HG03064 (cell line): ENCODE data around the gene KRIT1.
"Not testable (repeated sequence)": the region's sequence is repeated elsewhere in the genome, so short reads cannot be mapped to it uniquely, and the experiment has no call there.

Experiments used
- ATAC-seq: cut with Tn5 transposase; IDR thresholded peaks from one replicate; pipeline ENCODE4 v1.9.1; 2021; ENCODE audit warnings: low read depth; ENCODE audit not compliant: unreplicated experiment

KRIT1 gene

DNA sequence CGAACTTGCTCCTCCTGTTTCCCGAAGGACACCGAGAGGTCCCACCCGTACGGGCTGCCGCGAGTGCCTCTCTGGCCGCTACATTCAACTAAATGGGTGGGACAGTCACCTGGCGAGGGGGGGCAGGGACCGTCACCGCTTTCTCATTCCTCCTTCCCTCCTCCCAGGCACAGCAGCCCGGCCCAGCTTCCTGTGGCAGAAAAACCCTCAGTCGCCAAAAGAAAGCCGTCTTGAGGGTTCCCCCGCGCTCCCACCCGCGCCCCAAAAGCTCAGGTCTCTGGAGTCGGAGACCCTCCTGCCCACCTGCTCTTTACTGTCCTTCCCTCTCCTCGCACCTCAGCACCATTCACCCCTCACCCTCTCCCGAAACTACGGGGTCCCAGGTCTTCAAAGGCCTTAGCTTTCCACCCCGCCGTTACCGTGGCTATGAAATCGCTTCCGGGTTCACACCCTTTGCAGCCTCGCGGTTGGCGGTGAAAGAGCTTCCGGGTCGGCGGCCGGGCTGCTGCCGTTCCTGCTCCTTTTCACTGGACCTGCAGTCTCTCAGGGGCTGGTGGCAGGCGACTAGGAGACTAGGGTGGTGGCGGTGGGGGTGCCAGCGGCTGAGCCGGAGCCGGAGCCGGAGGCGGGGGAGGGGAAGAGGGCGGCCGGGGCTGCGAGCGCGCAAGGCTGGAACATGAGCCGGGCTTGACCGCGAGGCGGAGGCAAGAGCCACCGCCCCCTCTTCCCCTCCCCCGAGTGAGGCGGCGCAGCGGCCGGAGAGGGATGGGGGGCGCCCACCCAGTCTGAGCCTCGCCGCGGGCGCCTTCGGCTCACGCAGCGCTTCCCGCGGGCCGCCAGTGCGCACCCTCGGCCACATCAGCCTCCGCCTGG lies at the start of gene KRIT1, which contains the start of gene ANKIB1:
KRIT1 (minus strand) TSS at position 428 of the 873 bp plus-strand sequence. CDS start 3,779 bp downstream, outside the sequence.
ANKIB1 (plus strand) TSS at position 488 of the 873 bp plus-strand sequence. CDS start 49,005 bp downstream, outside the sequence.
- peak; percentile 78 for ATAC-seq

DNA sequence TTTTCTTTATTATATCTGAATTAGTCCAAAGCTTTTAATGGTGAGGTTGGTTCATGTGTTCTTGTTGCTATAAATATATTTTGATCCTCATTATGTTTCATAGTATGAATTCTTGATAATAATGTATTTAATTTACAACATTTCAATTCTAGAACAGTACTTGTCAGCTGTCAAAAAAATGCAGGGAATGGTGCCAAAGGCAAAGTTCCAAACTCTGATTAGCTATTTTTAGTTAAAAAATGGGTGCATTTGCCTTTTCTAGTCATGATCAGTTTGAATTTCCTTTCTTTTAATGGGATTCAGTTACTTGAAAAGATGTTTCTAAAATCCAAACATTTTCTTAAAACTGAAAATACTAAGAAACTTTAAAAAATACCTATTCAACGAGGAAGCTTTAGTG lies 49.7 kb upstream of the KRIT1 start:
- ATAC-seq, result no peak

DNA sequence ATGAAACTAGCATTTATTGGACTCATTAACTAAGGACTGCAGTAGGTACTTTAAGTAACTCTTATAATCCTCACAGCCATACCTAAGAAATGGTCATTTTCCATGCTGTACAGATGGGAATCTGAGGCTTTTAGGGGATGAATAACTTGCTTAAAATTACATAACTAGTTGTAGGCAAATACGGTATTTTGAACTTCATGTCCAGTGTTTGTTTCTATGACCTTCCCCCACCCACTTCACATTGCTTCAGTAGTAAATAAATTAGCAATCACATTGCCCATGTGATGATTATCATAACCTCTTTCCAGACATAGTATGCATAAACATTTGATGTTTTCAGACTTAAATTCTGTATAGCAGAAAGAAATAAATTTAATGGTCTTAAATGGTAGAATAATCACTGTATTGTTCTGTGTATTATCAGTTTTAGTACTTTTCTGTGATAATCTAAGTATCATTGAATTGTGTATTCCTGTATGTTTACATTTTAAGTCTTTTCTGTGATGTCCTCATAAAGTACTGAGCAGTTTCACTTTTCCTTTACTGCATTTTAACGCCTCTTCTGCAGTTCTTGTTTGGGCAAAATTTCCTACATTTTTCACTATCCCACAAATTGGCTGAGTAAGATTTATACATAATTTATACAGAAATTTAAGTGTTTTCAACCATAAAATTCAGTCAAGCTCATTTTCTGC lies 48.3 kb upstream of the KRIT1 start:
- ATAC-seq, result no peak

DNA sequence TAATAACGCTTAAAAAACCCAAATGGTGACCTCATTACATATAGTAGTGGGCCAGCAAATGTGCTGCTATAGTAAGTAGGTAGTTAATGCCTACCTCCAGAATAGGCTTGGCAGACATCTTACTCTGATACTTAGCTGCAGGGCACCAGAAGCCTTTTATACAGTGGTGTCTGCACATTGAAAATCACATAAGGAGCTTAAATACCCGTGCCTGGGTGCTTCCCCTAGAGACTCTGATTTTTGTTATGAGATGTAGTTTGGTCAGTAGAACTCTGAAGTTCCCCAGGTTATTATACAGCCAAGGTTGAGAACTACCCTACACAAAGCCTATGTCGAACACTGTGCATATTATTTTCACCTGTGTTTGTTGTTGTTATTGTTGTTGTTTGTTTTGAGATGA lies 47.3 kb upstream of the KRIT1 start:
- no peak for ATAC-seq

DNA sequence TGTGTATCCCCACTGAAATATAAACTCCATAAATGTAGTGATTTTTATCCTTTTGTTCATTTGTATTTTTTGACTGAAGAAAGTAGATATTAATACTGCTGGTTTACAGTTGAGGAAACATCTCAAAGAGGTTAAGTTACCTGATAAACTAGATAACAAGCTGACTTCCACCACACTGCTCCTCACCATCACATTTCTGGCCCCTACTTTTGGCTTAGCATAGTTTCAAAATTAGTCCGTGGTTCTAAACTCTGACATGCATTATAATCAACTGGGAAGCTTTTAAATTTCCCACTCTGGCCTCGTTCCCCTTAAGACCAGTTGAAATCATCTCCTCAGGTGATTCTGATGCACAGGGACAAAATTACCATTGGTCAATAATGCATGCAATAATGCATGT lies 43.6 kb upstream of the KRIT1 start:
- no peak for ATAC-seq

DNA sequence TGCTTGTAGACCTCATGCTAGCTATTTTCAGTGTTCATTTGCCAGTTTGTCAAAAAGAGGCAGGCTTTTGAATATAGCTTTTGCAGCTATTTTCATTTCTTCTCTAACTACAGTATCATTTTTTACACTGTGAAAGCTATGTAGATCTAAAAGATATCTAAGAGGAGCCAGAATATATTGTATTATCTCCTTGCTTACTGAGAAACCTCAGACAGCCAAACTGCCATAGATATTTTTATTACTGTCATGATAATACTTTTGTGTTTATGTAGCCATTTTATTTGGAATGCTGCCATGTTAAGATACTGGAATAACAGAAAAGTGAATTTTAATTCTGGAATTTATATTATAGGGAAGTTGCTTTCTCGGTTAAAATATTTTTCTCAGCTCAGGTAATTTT lies 37.2 kb upstream of the KRIT1 start:
- no peak for ATAC-seq

DNA sequence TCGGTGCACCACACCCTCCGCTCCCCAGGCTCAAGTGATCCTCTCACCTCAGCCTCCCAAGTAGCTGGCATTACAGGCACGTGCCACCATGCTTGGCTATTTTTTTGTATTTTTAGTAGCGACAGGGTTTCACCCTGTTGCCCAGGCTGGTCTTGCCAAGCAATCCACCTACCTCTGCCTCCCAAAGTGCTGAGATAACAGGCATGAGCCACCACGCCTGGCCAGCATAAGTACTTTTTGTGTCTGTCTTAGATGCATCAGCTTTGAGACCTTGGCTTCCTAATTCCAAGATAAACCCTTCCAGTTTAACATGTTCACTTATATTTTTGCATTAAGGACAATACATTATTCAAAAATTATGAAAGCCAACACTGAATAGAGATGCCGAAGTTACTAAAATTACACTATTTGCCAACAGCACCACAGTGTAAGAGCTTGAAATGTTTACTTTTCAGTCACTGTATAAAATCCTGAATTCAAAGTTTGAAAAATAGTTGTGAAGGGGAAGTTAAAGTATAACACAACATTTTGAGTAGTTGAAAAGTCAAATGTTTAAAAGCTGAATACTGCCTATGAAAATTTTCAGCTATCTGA lies 36.6 kb upstream of the KRIT1 start:
- ATAC-seq, result no peak

DNA sequence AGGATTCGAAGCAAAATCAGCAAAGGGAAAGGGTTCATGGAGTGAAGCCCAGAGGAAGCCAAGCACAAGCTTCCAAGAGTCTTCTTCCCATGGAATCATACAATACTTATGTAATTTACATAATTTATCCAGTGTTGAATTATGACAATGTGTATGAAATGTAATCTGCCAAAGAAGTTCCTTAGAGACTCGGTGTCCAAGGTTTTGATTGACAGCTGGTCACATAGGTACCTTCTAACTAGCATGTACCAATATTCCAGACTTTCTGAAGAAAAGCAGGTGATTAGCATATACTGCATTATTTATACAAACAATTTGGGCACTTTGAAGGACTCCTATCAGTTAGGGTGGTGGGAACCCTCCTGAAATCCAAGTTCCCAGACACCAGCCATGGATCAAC lies 35.3 kb upstream of the KRIT1 start:
- ATAC-seq, result no peak

DNA sequence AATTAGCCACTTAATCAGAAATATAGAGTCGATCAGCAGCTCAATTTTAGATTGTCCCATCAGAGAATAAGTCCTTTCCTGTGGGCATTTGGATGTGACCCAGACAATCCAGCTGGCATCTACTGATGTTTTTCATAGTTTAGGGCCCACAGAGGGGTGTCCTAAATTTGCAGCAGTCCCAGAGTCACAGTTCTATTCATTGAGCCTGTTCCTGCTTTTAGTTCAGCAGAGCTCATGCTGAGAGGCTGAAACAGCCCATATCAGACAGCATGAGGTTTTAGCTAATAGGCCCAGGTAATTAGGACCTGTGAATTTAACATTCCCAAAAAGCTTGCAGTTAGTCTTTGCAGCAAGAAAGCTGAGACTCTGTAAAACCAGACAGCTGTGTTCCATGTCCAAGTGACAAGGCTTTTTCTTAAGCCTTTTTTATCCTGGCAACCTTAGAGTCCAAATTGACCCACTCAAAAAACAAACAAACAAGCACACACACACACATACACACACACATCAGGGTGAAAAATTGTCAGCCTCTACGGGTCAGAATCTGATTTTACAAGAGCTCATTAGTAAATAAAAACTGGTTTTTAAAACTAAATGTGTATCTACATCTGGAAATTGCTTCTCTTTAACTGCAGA lies 33.8 kb upstream of the KRIT1 start:
- no peak for ATAC-seq

DNA sequence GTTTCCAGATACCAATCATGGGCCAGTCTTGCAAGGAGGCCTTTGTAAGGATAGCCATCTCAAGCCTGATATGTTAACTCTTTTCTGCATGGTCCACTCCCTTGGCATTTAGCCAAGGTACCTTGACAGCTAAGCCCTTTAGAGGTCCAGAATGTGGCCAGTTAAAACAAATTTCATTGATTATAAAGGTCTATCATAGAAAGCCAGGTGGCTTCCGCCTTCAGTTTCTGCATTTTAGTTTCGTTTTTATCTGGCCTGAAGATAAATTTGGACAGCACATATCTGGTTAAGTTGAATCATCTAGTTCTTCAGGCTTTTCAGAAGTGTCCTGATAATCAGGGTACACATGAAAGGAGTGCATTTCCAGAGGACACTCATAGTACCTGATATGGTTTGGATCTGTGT lies 30.7 kb upstream of the KRIT1 start:
- peak; percentile 89 for ATAC-seq

DNA sequence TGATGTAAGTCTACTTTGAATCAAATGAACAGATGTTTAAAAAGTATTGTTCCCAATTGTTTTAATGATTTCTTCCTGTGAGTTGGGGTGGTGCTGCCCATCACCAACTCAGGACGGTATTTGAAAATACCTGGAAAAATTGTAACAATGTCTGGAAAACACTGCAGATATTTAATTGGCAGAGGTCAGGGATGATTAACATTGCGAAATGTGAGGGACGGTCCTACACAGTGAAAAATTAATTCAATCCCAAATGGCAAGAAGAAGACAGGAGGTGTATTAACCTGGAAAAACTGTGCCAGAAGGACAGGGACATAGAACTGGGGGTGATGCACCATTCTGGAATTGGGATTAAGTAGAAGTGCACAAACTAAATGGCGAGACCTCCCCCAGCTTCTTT lies 29.6 kb upstream of the KRIT1 start:
- ATAC-seq, result no peak

DNA sequence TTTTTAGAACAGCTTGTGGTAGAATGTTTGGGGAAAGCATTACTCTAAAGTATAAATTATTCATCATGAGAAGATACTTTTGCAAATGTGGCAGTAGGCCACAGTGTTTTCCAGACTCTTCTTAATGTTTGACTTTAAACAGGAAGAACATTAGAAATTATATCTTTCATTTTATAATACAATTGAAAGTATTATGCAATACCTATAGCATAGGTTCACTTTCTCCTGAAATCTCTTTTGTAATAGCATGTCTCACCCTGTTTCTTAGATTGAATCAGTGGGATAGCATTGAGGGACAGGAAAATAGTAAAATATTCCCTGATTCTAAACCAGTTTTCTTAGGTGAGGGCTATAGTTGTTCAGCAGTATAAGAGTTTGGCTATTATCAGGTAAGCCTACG lies 23.2 kb upstream of the KRIT1 start:
- ATAC-seq, result no peak

DNA sequence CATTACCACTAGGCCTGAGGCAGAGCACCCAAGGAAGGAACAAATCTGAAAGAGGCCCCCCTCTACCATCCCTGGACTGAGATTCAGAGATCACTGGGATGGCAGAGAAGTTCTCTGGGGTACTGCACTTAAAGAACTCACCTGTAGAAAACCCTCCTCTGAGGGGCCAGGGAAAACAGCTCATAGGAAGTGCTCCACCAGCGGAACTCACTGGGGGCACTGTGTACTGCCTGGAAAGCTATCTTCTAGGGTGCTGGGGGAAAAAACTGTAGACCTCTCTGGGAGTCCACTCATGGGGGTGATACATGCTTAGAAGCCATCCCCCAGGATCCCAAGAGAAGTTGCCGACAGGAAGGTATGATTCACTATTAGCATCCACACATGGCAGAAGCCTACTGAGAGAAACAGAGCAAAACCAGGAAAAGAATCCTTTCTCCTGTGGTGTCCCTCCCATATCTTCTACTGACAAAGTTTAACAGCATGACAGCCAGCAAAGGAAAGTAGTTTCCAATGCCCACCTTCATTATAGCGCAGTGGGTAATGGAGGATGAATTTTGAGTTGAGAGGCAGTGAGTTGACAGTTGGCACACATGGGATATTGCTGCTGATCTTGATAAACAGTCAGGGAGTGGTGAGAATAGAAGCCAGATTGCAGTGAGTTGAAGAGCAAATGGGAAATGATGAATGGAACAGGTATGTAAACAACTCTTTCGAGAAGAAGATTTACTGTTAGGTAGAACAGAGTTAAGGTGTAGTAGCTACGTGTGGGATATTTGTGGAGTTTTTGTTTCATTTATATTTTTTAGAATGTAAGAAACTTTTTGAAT lies 20.9 kb upstream of the KRIT1 start:
- no peak for ATAC-seq

DNA sequence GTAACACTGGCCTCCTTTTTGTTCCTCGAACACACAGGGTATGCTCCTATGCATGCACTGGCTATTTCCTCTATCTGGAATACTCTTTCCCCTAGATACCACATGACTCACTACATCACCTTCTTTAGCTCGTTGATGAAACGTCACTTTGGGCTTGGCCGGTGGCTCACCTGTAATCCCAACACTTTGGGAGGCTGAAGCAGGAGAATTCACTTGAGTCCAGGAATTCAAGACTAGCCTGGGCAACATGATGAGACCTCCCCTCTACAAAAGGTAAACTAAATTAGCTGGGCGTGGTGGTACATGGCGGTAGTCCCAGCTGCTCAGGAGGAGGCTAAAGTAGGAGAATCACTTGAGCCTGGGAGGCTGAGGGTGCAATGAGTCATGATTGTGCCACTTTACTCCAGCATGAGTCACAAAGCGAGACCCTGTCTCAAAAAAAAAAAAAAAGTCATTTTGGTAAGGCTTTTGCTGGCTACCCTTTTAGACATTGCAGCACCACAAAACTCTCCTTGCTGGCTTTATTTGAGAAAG lies 14.6 kb upstream of the KRIT1 start:
- no peak for ATAC-seq

DNA sequence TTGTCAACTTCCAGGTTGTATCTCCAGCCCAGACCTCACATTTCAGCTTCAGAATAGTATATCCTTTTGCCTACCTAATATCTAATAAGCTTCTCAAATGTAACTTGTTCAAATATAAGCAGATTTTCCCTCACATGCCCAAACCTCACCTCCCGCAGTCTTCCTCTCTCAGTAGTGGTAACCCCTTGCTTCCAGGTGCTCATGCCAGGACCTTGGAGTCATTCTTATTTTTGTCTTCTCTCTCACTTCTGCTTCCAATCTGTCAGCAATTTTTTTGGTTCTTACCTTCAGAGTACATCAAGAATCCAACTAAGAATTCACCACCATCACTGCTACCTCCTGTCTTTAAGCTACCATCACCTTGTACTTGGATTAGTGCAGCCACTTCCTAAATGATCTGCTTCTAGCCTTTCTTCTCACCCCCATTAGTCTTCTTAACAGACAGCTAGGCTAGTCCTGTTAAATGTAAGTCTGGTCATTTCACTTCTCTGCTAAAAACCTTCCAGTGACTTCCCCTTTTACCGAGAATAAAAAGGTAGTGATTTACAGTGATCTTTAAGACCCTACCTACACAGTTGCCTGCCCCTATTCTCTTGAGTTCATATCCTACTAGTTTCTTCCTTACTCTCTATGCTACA lies 14.0 kb upstream of the KRIT1 start:
- no peak for ATAC-seq

DNA sequence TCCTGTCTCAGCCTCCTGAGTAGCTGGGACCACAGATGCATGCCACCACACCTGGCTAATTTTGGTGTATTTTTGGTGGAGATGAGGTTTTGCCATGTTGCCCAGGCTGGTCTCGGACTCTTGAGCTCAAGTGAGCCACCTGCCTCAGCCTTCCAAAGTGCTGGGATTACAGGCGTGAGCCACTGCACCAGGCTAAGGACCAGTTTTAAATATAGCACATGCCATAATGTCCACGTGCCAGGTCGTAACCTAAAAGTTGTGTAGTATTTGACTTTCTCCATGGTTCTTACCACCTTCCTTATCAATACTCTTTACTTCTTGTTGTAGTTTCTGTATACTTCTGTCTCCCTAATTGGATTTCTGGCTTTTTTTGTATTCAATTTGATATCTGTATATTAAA lies 13.3 kb upstream of the KRIT1 start:
- ATAC-seq, result no peak

DNA sequence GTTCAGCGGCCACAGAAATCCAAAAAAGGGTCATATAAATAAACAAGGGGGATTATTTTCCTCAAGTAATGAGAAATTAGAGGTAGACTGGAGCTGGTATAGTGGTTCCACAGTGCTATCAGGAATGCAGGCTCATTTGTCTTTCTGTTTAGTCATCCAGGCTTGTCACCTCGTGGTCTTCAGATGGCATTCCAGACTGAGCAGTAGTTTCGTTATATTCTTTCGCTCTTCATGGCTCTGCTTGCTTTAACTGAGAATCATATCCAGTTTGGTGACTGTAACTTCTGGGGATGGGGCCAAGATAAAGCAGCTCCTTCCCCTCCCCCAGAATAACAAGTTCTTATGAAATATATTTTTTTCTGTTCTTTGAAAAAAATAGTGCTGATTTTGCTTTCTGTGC lies 9.6 kb upstream of the KRIT1 start:
- no peak for ATAC-seq

DNA sequence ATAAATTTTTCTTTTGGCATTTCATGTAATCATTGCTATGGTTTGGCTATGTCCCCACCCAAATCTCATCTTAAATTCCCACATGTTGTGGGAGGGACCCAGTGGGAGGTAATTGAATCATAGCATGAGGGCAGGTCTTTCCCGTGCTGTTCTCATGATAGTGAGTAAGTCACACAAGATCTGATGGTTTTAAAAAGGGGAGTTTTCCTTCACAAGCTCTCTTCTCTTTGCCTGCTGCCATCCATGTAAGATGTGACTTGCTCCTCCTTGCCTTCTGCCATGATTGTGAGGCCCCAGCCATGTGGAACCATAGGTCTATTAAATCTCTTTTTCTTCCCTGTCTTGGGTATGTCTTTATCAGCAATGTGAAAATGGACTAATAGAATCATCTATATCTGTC lies 9.1 kb upstream of the KRIT1 start:
- not testable (repeated sequence) for ATAC-seq

DNA sequence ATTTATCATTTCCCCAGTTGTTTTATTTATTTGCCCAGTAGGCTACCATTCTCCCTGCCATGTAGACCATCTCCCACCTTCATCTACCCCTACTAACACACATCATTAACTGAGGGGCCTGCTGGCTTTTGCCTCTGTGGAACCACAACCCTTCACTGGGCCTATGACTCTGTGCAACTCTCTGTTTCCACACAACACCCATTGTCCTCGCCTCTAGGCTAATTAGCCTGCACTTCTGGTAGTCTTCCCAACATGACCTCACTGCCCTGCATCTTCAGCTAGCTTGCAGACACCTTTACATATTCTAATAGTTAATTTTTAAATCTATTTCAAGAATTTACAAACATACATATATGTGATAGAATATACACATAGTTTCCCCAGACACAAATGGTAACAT lies 7.5 kb upstream of the KRIT1 start:
- no peak for ATAC-seq
